B cell (primary cell): ENCODE data around the gene OR6J1. TPM values are rescaled to one million over a fixed set of nuclear protein-coding genes. Genes with fewer than 3 reads are reported as not detected.

Experiments
- ATAC-seq: fragments of 200-7000 bp; cut with Tn5 transposase; one replicate; pipeline ENCODE4 v1.10.0; 2021; ENCODE audit warnings: low read depth, mild to moderate bottlenecking, moderate number of reproducible peaks, moderate library complexity
- CTCF ChIA-PET: fragments of 350-600 bp; sonication (Branson Sonifier 250); formaldehyde crosslinking; loops from one replicate; lab custom pipeline; 2021; ENCODE audit warnings: antibody characterized with exemption, inconsistent platforms; lab: Charles Lee
- POLR2A ChIA-PET: fragments of 350-600 bp; sonication (Branson Sonifier 250); formaldehyde crosslinking; loops from one replicate; lab custom pipeline; 2021; ENCODE audit warnings: antibody characterized with exemption; lab: Charles Lee
- DNase-seq: peaks from one replicate; pipeline ENCODE4 v3.0.0; 2013
- H2AFZ ChIP-seq: 2 replicates; pipeline ENCODE4 v1.6.1; 2012; ENCODE audit warnings: mild to moderate bottlenecking, low read depth, low read length; ENCODE audit not compliant: insufficient read depth, poor library complexity, severe bottlenecking
- H3K27ac ChIP-seq, 2 donors: 1 replicate in 1 of 2; 2 replicates in 1 of 2; pipeline ENCODE4 v1.5.1; 2012 to 2013; ENCODE audit warnings: low read length in 2 of 2, mild to moderate bottlenecking in 2 of 2, moderate library complexity in 1 of 2
- H3K27me3 ChIP-seq, 4 experiments: fragments of 200-600 bp in 1 of 4; sonication (generic) in 1 of 4; replicated peaks in 1 of 4; 1 replicate in 2 of 4; 2 replicates in 2 of 4; pipeline versions ENCODE4 v1.6.1 to v1.7.0; 2013 to 2016; ENCODE audit warnings: low read length in 3 of 4, mild to moderate bottlenecking in 2 of 4, mixed read lengths in 1 of 4, moderate library complexity in 1 of 4; ENCODE audit not compliant: insufficient read depth in 4 of 4, control insufficient read depth in 3 of 4; ENCODE audit errors: control extremely low read depth in 1 of 4
- H3K36me3 ChIP-seq, 2 experiments: replicated peaks in 1 of 2; 1 replicate in 1 of 2; 2 replicates in 1 of 2; pipeline versions ENCODE4 v1.6.1 to v1.7.1; 2013; ENCODE audit warnings: low read length in 1 of 2; ENCODE audit not compliant: insufficient read depth in 2 of 2, control insufficient read depth in 1 of 2; ENCODE audit errors: control extremely low read depth in 1 of 2, extremely low read depth in 1 of 2
- H3K4me1 ChIP-seq, 2 donors: fragments of 200-600 bp in 1 of 2; sonication (generic) in 1 of 2; 1 replicate in 1 of 2; 2 replicates in 1 of 2; pipeline versions ENCODE4 v1.5.1 to v1.6.1; 2013 to 2017; ENCODE audit warnings: low read length in 2 of 2; ENCODE audit not compliant: control insufficient read depth in 2 of 2, insufficient read depth in 2 of 2
- H3K4me2 ChIP-seq: replicated peaks from 2 replicates; pipeline ENCODE3; 2012; ENCODE audit warnings: mild to moderate bottlenecking, low read depth, low read length; ENCODE audit not compliant: poor library complexity, severe bottlenecking
- H3K4me3 ChIP-seq, 5 experiments: fragments of 200-600 bp in 1 of 5; sonication (generic) in 1 of 5; 1 replicate in 3 of 5; 2 replicates in 2 of 5; pipeline versions ENCODE4 v1.5.1 to v1.7.0; 2011 to 2016; ENCODE audit warnings: low read length in 4 of 5, mild to moderate bottlenecking in 4 of 5, low read depth in 2 of 5, control low read depth in 1 of 5, moderate library complexity in 1 of 5; ENCODE audit not compliant: insufficient read depth in 1 of 5; ENCODE audit errors: control extremely low read depth in 1 of 5, extremely low read depth in 1 of 5
- H3K79me2 ChIP-seq: fragments of 200-600 bp; sonication (generic); one replicate; pipeline ENCODE4 v1.6.0; 2016; ENCODE audit warnings: low read length; ENCODE audit not compliant: control insufficient read depth, insufficient read depth
- H3K9ac ChIP-seq: fragments of 200-600 bp; sonication (generic); 2 replicates; pipeline ENCODE4 v1.6.1; 2017; ENCODE audit warnings: mild to moderate bottlenecking, low read length, moderate library complexity
- H3K9me3 ChIP-seq, 3 donors: one replicate each; pipeline versions ENCODE4 v1.6.1 to v1.7.1; 2013; ENCODE audit warnings: low read length in 2 of 3; ENCODE audit not compliant: control insufficient read depth in 2 of 3, insufficient read depth in 1 of 3; ENCODE audit errors: control extremely low read depth in 1 of 3
- H4K20me1 ChIP-seq: 2 replicates; pipeline ENCODE4 v1.6.0; 2012; ENCODE audit warnings: mild to moderate bottlenecking, low read length; ENCODE audit not compliant: insufficient read depth, control insufficient read depth, poor library complexity, severe bottlenecking
- H3K27ac Mint-ChIP-seq: one replicate; pipeline ENCODE4 v1.8.0; 2021; ENCODE audit warnings: mixed read lengths
- H3K27me3 Mint-ChIP-seq: one replicate; pipeline ENCODE4 v1.8.0; 2021; ENCODE audit warnings: mixed read lengths
- H3K4me1 Mint-ChIP-seq: one replicate; pipeline ENCODE4 v1.8.0; 2021; ENCODE audit warnings: mixed read lengths
- H3K4me3 Mint-ChIP-seq: one replicate; pipeline ENCODE4 v1.8.0; 2021; ENCODE audit warnings: mixed read lengths
- H3K9me3 Mint-ChIP-seq: one replicate; pipeline ENCODE4 v1.8.0; 2022; ENCODE audit warnings: mixed read lengths; ENCODE audit not compliant: insufficient read depth
- EZH2 ChIP-seq: IDR thresholded peaks from 2 replicates; pipeline ENCODE4 v1.6.1; 2012; ENCODE audit warnings: borderline replicate concordance, low read depth, mild to moderate bottlenecking, moderate library complexity, low read length; ENCODE audit not compliant: insufficient read depth, poor library complexity, severe bottlenecking
- WGBS: methylation state at CpG from one replicate; pipeline ENCODE4 v1.1.5; 2013; ENCODE audit warnings: missing lambda C conversion rate; ENCODE audit not compliant: insufficient coverage; 5-methylcytosine and 5-hydroxymethylcytosine counted together
- intact Hi-C: fragments of 100-400 bp; cut with micrococcal nuclease; formaldehyde crosslinking; loops from one replicate; pipeline ENCODE4 v1.10.0; 2022
- polyA plus RNA-seq: library from polyadenylated mRNA; depleted of rRNA; stranded (reverse); fragments of >200 nt; gene quantifications from 2 replicates; pipeline ENCODE4 v1.2.3, GENCODE V29; 2012
- total RNA-seq, 2 donors: library from RNA; stranded (reverse); fragments of 120-200 nt in 1 of 2; gene quantifications; 1 replicate in 1 of 2; 2 replicates in 1 of 2; pipeline versions ENCODE4 v1.2.3 to v1.2.4, GENCODE V29; 2013 to 2022
- TF ChIP-seq, protein P1 (sequence below): fragments of 200-600 bp; IDR thresholded peaks from one replicate; pipeline ENCODE4 v1.8.0; 2022; ENCODE audit warnings: antibody characterized with exemption, mild to moderate bottlenecking

OR6J1 gene
- total and polyA plus RNA-seq, 2 donors (not counting 1 experiment from before 2014, with no cell fraction given): not detected

DNA sequence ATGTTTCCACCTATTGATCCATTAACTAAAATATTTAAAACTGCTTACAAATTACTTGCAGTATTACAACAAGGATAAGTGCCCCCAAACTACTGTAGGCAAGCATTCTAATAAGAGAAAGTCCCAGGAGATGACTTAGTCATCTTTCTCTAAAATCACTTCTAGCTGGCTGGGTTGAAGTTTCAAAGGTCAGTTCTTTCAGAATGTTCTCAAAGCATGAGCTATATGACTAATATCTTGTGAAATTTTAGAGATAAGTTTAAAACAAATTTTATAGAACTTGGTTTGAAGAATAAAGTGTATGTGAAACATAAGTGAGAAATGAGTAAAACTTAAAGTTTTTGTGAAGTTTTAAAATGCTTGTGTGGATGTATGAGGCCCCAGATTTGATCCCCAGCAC lies 24.3 kb upstream of the OR6J1 start:
- H3K79me2 ChIP-seq: no peaks in the 10 kb centered on the region
- ChIA-PET CTCF (no interaction called here), POLR2A (no interaction called here)
- no peak overlapping the region for H3K27ac Mint-ChIP-seq
- DNase-seq: no peak
- no peak overlapping the region for H3K4me2 ChIP-seq
- H3K9me3 ChIP-seq: no peaks in the 10 kb centered on the region
- TF ChIP-seq EZH2: no peak
- TF ChIP-seq, protein P1, sequence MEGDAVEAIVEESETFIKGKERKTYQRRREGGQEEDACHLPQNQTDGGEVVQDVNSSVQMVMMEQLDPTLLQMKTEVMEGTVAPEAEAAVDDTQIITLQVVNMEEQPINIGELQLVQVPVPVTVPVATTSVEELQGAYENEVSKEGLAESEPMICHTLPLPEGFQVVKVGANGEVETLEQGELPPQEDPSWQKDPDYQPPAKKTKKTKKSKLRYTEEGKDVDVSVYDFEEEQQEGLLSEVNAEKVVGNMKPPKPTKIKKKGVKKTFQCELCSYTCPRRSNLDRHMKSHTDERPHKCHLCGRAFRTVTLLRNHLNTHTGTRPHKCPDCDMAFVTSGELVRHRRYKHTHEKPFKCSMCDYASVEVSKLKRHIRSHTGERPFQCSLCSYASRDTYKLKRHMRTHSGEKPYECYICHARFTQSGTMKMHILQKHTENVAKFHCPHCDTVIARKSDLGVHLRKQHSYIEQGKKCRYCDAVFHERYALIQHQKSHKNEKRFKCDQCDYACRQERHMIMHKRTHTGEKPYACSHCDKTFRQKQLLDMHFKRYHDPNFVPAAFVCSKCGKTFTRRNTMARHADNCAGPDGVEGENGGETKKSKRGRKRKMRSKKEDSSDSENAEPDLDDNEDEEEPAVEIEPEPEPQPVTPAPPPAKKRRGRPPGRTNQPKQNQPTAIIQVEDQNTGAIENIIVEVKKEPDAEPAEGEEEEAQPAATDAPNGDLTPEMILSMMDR: no peak
- H3K4me1 ChIP-seq: no peaks in the 10 kb centered on the region
- H4K20me1 ChIP-seq: no peaks in the 10 kb centered on the region
- H3K9me3 Mint-ChIP-seq: peaks cover 2% of the 10 kb centered on the region
- ATAC-seq: no peak
- H3K4me1 Mint-ChIP-seq: no peaks in the 10 kb centered on the region
- no peaks in the 10 kb centered on the region for H3K36me3 ChIP-seq
- no peak overlapping the region for H3K4me3 ChIP-seq
- H3K9ac ChIP-seq: no peak overlapping the region
- no peak overlapping the region for H3K27ac ChIP-seq
- no peak overlapping the region for H3K4me3 Mint-ChIP-seq
- no peaks in the 10 kb centered on the region for H3K27me3 Mint-ChIP-seq
- intact Hi-C loops: no loop called here
- no peak overlapping the region for H2AFZ ChIP-seq
- H3K27me3 ChIP-seq: no peaks in the 10 kb centered on the region

DNA sequence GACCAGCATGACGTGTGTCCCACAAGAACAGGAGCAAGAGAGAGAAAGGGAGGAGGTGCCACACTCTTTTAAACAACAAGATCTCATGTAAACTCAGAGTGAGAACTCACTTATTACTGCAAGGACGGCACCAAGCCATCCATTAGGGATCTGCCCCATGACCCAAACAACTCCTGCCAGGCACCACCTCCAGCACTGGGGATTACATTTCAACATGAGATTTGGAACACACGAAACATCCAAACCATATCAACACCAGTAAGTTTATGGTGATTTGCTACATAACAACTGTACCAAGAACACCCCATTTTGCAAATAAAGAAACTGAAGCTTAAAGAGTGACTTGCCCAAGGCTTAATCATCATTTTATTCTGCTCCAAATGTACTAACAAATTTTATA lies 23.7 kb upstream of the OR6J1 start:
- intact Hi-C loops: no loop called here

More for the DNA sequence above, 23.7 kb upstream of the OR6J1 start:
- Mint-ChIP-seq H3K9me3 (peaks cover 2% of the 10 kb centered on the region), H3K27ac (no peak overlapping the region), H3K4me3 (no peak overlapping the region), H3K4me1 (no peaks in the 10 kb centered on the region), H3K27me3 (no peaks in the 10 kb centered on the region)
- 88% methylated on average over 3 of the region's 3 CpGs for WGBS
- Histone ChIP-seq H3K4me1 (no peaks in the 10 kb centered on the region), H3K79me2 (no peaks in the 10 kb centered on the region), H3K9me3 (no peaks in the 10 kb centered on the region), H3K36me3 (no peaks in the 10 kb centered on the region), H4K20me1 (no peaks in the 10 kb centered on the region), H3K4me2 (no peak overlapping the region), H3K4me3 (no peak overlapping the region), H3K27me3 (no peaks in the 10 kb centered on the region), H3K9ac (no peak overlapping the region), H3K27ac (no peak overlapping the region), H2AFZ (no peak overlapping the region)
- DNase-seq (no peak), ATAC-seq (no peak)
- ChIA-PET POLR2A (no interaction called here), CTCF (no interaction called here)
- no peak for TF ChIP-seq EZH2
- TF ChIP-seq, protein P1: no peak
